Measurements from ENCODE around the gene TBL1X. TPM values are rescaled to one million over a fixed set of nuclear protein-coding genes. Genes with fewer than 3 reads are reported as not detected.

Gene TBL1X
- total and polyA plus RNA-seq, 2 donors (not counting 3 experiments of a cell fraction or from before 2014, with no cell fraction given), result 8.7 to 25.3 TPM

- Histone ChIP-seq H3K4me1 (ENCODE audit: control insufficient read depth, extremely low read depth, insufficient read depth, low read length) (peaks cover 25% of the 10 kb centered on the region), H3K27me3 (ENCODE audit: control insufficient read depth in 2 of 2, insufficient read depth in 2 of 2, low read length in 2 of 2) (no peaks in the 10 kb centered on the region), H3K4me2 (ENCODE audit: insufficient read depth, low read length) (peak overlapping the region; percentile 23), H3K9ac (replicated peaks; ENCODE audit: extremely low read depth, insufficient read depth, low read length) (no peak overlapping the region), H3K27ac (ENCODE audit: insufficient read depth, low read depth, low read length) (peak overlapping the region; percentile 57), H3K9me1 (replicated peaks; ENCODE audit: control insufficient read depth, extremely low read depth, insufficient read depth, low read length) (no peaks in the 10 kb centered on the region), H2AFZ (ENCODE audit: low read depth, low read length) (no peak overlapping the region), H3K4me3 (replicated peaks in 1 of 3; ENCODE audit: insufficient read depth in 1 of 3, low read depth in 1 of 3, low read length in 3 of 3) (no peak overlapping the region), H3K36me3 (ENCODE audit: control insufficient read depth in 2 of 2, extremely low read depth in 1 of 2, insufficient read depth in 2 of 2, low read length in 2 of 2) (no peaks in the 10 kb centered on the region), H4K20me1 (replicated peaks; ENCODE audit: control insufficient read depth, extremely low read depth, insufficient read depth, low read length) (no peaks in the 10 kb centered on the region), H3K9me3 (replicated peaks; ENCODE audit: control insufficient read depth, insufficient read depth, low read length) (no peaks in the 10 kb centered on the region), H3K79me2 (ENCODE audit: control insufficient read depth, insufficient read depth, low read length) (no peaks in the 10 kb centered on the region)
- ChIA-PET CTCF (no interaction called here), POLR2A (no interaction called here)
- dilution Hi-C loops (cut with MboI; ENCODE audit: extremely low pct_ligation_motif_present, low sequenced_read_pairs), result no loop called here
- FAIRE-seq (peak; percentile 99), DNase-seq (ENCODE audit: low read depth, low spot score) (peak; percentile 72)
- TF ChIP-seq POLR2A (IDR thresholded peaks at IDR 0.05; ENCODE audit: low read depth, low read length) (no peak), POLR2AphosphoS5 (IDR thresholded peaks at IDR 0.05; ENCODE audit: insufficient read depth, low read depth, low read length) (peak; percentile 64), JUN (IDR thresholded peaks at IDR 0.05; ENCODE audit: borderline replicate concordance, insufficient read depth, insufficient read length, low read depth) (peak; percentile 61), GATA2 (IDR thresholded peaks at IDR 0.05; ENCODE audit: insufficient read depth, insufficient read length, low read depth, low read length) (peak; percentile 25), FOS (IDR thresholded peaks at IDR 0.05; ENCODE audit: borderline replicate concordance, insufficient read depth, low read length) (peak; percentile 51), EZH2 (IDR thresholded peaks at IDR 0.05; ENCODE audit: borderline replicate concordance, low read depth, low read length, severe bottlenecking) (no peak)
- intact Hi-C loops (cut with micrococcal nuclease), result loop anchor here (1.0 to 2.0 kb wide), 3 partner anchors 16 to 113 kb away; partner anchors contain the start of gene SHROOM2
- BruUV-seq (replicated peaks), result no TSS peak
These were observed 305.5 kb downstream of the TBL1X start for GRCh38 chrX:9770319-9770718.

GRCh38 chrX:9772943-9773342, 308.1 kb downstream of the TBL1X start:
- Histone ChIP-seq H3K27ac (ENCODE audit: insufficient read depth, low read depth, low read length) (no peak overlapping the region), H3K4me2 (ENCODE audit: insufficient read depth, low read length) (no peak overlapping the region), H3K9ac (replicated peaks; ENCODE audit: extremely low read depth, insufficient read depth, low read length) (no peak overlapping the region), H3K9me1 (replicated peaks; ENCODE audit: control insufficient read depth, extremely low read depth, insufficient read depth, low read length) (no peaks in the 10 kb centered on the region), H3K4me1 (ENCODE audit: control insufficient read depth, extremely low read depth, insufficient read depth, low read length) (peaks cover 11% of the 10 kb centered on the region), H3K79me2 (ENCODE audit: control insufficient read depth, insufficient read depth, low read length) (no peaks in the 10 kb centered on the region), H4K20me1 (replicated peaks; ENCODE audit: control insufficient read depth, extremely low read depth, insufficient read depth, low read length) (no peaks in the 10 kb centered on the region), H3K9me3 (replicated peaks; ENCODE audit: control insufficient read depth, insufficient read depth, low read length) (no peaks in the 10 kb centered on the region), H3K36me3 (ENCODE audit: control insufficient read depth in 2 of 2, extremely low read depth in 1 of 2, insufficient read depth in 2 of 2, low read length in 2 of 2) (no peaks in the 10 kb centered on the region), H3K27me3 (ENCODE audit: control insufficient read depth in 2 of 2, insufficient read depth in 2 of 2, low read length in 2 of 2) (no peaks in the 10 kb centered on the region), H2AFZ (ENCODE audit: low read depth, low read length) (no peak overlapping the region), H3K4me3 (replicated peaks in 1 of 3; ENCODE audit: insufficient read depth in 1 of 3, low read depth in 1 of 3, low read length in 3 of 3) (no peak overlapping the region)
- FAIRE-seq (peak; percentile 8), DNase-seq (ENCODE audit: low read depth, low spot score) (no peak)
- ChIA-PET POLR2A (interaction anchor here (0.6 kb wide), 1 partner anchor 11 kb away, joined by 3 read pairs; no protein-coding TSS in a partner anchor), CTCF (interaction anchor here (0.6 to 0.7 kb wide), 3 partner anchors 9 to 211 kb away, joined by 3 read pairs; no protein-coding TSS in a partner anchor)
- TF ChIP-seq EZH2 (IDR thresholded peaks at IDR 0.05; ENCODE audit: borderline replicate concordance, low read depth, low read length, severe bottlenecking), result no peak
- no peak for TF ChIP-seq JUN (IDR thresholded peaks at IDR 0.05; ENCODE audit: borderline replicate concordance, insufficient read depth, insufficient read length, low read depth)
- no peak for TF ChIP-seq CTCF (IDR thresholded peaks at IDR 0.05; ENCODE audit: extremely low read depth in 1 of 2, insufficient read depth in 1 of 2, low read depth in 1 of 2, low read length in 2 of 2)
- TF ChIP-seq POLR2AphosphoS5 (IDR thresholded peaks at IDR 0.05; ENCODE audit: insufficient read depth, low read depth, low read length), result no peak
- no peak for TF ChIP-seq MAX (IDR thresholded peaks at IDR 0.05; ENCODE audit: insufficient read depth, insufficient read length)
- TF ChIP-seq FOS (IDR thresholded peaks at IDR 0.05; ENCODE audit: borderline replicate concordance, insufficient read depth, low read length), result no peak
- TF ChIP-seq MYC (IDR thresholded peaks at IDR 0.05; ENCODE audit: low read depth, low read length), result no peak
- no peak for TF ChIP-seq POLR2A (IDR thresholded peaks at IDR 0.05; ENCODE audit: low read depth, low read length)
- no peak for TF ChIP-seq GATA2 (IDR thresholded peaks at IDR 0.05; ENCODE audit: insufficient read depth, insufficient read length, low read depth, low read length)
- intact Hi-C loops (cut with micrococcal nuclease) (no loop called here), dilution Hi-C loops (cut with MboI; ENCODE audit: extremely low pct_ligation_motif_present, low sequenced_read_pairs) (no loop called here)
- BruUV-seq (replicated peaks), result no TSS peak

All from endothelial cell of umbilical vein (primary cell).